ENCODE results near the gene TANC1.

TANC1 gene

DNA sequence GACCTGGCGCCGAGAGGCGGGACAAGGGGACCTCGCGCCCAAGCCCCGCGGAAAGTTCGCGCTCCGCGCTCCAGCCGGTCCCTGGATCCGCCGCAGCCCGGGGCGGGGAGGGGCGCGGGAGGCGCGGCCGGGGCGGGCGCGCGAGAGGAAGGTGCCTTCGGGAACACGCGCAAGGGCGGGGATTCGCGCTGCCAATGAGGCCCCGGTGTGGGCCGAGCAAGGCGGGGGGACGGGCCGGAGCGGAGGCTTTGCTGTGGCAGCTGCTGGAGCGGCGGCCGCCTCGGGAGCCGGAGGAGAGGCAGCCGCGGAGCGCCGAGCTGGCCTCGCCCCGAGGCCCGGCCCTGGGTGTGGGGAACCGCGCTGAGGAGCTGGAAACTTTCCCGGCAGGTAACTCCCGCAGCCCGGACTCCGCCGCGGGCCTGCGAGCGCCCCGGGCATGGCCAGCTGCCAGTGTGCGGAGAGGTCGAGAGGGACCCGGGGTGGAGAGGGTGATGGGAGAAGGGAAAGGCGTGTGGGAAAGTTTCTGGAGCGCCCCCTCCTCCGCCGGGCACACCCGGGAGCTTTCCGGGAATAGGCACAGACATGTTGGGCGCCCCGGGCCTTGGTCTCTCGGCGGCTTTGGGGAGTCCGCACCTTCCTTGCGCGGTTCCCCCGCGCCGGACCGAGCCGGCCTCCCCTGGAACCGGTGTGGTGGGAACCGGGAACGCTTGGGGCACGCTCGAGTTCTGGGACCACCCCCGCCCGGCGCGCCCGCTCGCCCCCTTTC is at the start of gene TANC1:
Gene TANC1 (plus strand): TSS at position 245 of the 766 bp plus-strand sequence. CDS start 97,271 bp downstream, outside the sequence.
- peak; percentile 24 for DNase-seq (ENCODE audit: low spot score)

DNA sequence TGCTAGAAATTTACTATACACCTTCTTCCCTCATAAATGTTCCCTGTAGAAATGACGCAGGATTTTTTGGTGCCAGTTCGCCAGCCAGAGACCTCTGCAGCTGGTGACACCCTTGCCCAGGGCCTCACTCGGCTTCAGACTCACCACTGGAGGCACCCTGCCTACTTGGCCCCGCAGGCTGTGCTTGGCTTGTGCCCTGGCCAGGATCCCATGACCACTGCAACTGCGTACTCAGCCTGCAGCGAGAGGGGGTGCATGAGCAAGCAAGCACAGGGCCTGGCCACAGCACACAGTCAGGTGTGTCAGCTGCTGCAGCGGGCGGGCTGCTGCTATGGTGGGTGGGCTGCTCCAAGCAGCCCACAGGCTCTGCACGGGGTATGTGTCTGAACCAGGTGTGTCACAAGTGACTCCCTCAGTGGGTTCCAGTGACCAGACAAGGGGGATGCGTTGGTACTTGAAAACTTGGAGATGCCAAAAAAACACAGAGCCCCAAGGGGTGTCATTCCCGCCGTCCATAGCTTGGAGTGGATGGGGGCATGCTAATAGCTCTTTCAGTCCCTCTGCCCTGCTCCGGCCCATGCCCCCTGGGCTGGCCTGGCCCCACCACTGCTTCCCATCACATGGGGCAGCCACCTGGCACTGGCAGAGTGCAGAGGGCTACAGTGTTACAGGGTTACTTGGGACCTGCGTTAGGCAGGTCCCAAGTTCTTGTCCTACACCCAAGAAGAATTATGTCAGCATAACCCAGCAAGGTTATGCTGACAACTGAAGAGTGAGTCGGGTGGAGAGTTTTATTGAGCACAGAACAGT is 46.6 kb upstream of the TANC1 start:
- no peak for DNase-seq (ENCODE audit: low spot score)

- no peak for DNase-seq (ENCODE audit: low spot score)
Observed at GRCh38 chr2:158922601-158923000, 45.8 kb upstream of the TANC1 start.

- DNase-seq (ENCODE audit: low spot score) = no peak
Observed at GRCh38 chr2:158923180-158923594, 45.3 kb upstream of the TANC1 start.

- DNase-seq (ENCODE audit: low spot score) = no peak
Observed at GRCh38 chr2:158923641-158924040, 44.8 kb upstream of the TANC1 start.

GRCh38 chr2:158926478-158926948 is 41.9 kb upstream of the TANC1 start:
- no peak for DNase-seq (ENCODE audit: low spot score)

DNA sequence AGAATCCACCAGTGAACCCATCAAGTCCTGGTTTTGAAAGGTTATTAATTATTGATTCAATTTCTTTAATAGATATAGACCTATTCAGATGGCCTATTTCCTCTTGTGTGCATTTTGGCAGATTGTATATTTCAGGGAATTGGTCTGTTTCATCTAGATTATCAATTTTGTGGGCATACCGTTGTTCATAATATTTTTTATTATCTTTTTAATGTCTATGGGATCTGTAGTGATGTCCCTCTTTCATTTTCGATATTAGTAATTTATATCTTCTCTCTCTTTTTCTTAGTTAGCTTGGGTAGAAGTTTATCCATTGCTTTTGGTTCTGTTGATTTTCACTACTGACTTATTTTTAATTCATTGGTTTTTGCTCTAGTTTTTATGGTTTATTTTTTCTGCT is 39.9 kb upstream of the TANC1 start:
- DNase-seq (ENCODE audit: low spot score) = no peak

- no peak for DNase-seq (ENCODE audit: low spot score)
Observed at GRCh38 chr2:158928965-158929364, 39.5 kb upstream of the TANC1 start.

DNA sequence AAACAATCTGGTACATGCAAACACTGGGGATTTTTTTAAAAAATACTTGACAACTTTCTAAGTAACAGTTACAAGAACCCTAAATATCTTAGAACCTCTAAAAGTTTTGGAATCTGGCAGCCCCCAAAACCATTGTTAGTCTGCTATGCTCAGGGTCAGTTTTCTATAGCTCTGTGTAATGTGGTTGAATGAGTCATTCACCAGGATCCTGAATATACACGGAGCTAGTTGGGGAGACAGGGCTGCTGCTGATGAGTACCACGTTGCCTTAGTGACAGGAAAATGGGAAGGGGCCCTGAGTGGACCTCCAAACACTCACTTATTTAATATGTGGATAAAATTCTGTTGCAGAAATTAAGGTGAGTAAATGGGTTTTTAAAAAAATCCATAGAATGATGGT is 36.9 kb upstream of the TANC1 start:
- DNase-seq (ENCODE audit: low spot score) = no peak

DNA sequence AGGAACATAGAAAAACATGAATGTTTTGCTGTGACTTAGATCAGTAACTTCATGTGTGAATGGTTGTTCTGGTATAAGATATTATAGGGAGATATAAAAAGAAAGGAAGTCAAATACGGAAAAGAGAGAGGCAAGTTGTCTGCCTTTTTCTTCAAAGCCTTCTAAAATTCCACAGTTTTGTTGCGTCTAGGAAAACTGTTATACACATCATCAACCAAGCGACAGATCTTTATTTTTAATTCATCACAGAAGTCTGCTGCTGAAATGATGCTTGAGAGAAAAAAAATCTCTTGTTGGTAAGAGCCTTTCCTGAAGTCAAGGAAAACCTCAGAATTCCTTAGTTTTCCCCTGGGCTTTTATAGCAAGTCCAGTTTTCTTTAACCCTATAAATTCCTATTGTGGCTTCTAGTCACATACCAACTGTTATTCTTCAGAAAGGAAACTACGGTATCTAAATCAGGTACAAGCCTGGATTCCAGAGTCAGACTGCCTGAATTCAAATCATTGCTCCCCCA is 36.3 kb upstream of the TANC1 start:
- DNase-seq (ENCODE audit: low spot score) = no peak

GRCh38 chr2:158934170-158934569 is 34.3 kb upstream of the TANC1 start:
- no peak for DNase-seq (ENCODE audit: low spot score)

DNA sequence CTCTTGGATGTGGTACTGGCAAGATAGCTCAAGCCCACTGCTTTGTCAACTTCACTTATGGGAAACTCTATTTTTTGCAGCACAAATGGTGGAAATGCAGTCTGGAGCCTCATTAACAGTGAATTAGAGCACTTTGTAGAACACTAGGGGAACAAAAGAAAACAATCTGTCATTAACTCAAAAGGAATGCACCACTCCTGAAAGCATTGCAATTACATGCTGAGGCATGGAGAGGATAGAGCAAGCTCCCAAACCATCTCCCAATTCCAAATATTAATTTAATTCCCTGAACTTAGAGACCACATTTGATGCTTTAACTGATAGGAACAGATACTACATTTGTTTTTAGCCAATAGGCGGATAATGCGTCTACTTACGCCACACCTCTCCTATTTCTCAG is 32.8 kb upstream of the TANC1 start:
- no peak for DNase-seq (ENCODE audit: low spot score)

DNA sequence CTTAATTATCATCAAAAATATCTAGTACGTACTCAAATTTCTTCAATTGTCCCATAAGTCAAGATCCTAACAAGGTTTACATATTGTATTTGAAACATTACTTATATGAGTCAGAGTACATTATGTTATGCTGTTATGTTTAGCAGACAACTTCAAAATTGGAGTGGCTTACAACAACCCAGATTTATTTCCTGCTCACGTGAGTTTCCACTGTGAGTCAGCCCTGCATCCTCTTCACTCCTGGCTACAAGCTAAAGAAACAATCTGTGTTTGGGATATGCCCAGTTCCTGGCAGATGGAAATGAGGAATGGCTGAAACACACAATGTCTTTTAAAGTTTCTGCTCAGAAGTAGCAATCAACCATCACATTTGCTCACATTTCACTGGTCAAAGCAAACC is 31.5 kb upstream of the TANC1 start:
- no peak for DNase-seq (ENCODE audit: low spot score)

- DNase-seq (ENCODE audit: low spot score) = no peak
Observed at GRCh38 chr2:158940356-158940755, 28.1 kb upstream of the TANC1 start.

- DNase-seq (ENCODE audit: low spot score) = no peak
Observed at GRCh38 chr2:158943973-158944372, 24.5 kb upstream of the TANC1 start.

GRCh38 chr2:158948964-158949699 is 19.3 kb upstream of the TANC1 start:
- no peak for DNase-seq (ENCODE audit: low spot score)

DNA sequence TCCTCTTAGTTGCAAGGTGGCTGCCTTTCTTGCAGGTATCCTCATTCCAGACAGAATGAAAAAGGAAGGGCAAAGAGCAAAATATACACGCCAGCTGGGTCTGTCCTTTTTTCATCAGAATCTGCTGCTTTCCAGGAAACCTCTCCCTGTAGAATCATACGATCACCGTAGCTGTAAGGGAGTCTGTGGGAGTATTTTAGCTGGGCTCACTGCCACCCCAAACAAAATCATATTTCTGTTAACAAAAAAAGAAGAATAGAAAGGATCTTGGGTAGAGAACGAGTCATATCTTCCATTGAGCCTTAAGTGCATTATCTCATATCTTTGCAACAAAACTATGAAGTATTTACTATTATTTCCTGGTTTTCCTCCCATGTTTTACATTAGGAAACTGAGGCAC is 15.0 kb upstream of the TANC1 start:
- no peak for DNase-seq (ENCODE audit: low spot score)

GRCh38 chr2:158953926-158954763 is 14.3 kb upstream of the TANC1 start:
- peak; percentile 0 for DNase-seq (ENCODE audit: low spot score)

GRCh38 chr2:158955842-158956365 is 12.5 kb upstream of the TANC1 start:
- DNase-seq (ENCODE audit: low spot score) = no peak

- DNase-seq (ENCODE audit: low spot score) = no peak
Observed at GRCh38 chr2:158958365-158958764, 10.1 kb upstream of the TANC1 start.

- no peak for DNase-seq (ENCODE audit: low spot score)
Observed at GRCh38 chr2:158960193-158960592, 8.2 kb upstream of the TANC1 start.
